Skeletal muscle satellite cell (primary cell): ENCODE results near the gene GRK3.
A peak's percentile ranks its signal among the peaks of the same experiment; 100 is the strongest.

Experiments
- H3K27me3 ChIP-seq: 2 replicates; pipeline ENCODE4 v1.7.0; 2013; ENCODE audit warnings: low read length; ENCODE audit not compliant: control insufficient read depth, insufficient read depth
- H3K36me3 ChIP-seq: 2 replicates; pipeline ENCODE4 v1.7.0; 2013; ENCODE audit warnings: mild to moderate bottlenecking, control low read depth, low read length; ENCODE audit not compliant: insufficient read depth
- H3K4me1 ChIP-seq: 2 replicates; pipeline ENCODE4 v1.7.0; 2013; ENCODE audit warnings: low read length; ENCODE audit not compliant: control insufficient read depth, insufficient read depth
- H3K4me2 ChIP-seq: 2 replicates; pipeline ENCODE4 v1.7.0; 2013; ENCODE audit warnings: mild to moderate bottlenecking, low read length
- H3K4me3 ChIP-seq: 2 replicates; pipeline ENCODE4 v1.7.0; 2013; ENCODE audit warnings: low read length
- H3K9ac ChIP-seq: 2 replicates; pipeline ENCODE4 v1.7.0; 2013; ENCODE audit warnings: mild to moderate bottlenecking, low read depth, low read length, moderate library complexity
- H3K9me3 ChIP-seq: replicated peaks from 2 replicates; pipeline ENCODE4 v1.7.0; 2013; ENCODE audit warnings: mild to moderate bottlenecking, control low read depth, low read length

GRK3 gene

DNA sequence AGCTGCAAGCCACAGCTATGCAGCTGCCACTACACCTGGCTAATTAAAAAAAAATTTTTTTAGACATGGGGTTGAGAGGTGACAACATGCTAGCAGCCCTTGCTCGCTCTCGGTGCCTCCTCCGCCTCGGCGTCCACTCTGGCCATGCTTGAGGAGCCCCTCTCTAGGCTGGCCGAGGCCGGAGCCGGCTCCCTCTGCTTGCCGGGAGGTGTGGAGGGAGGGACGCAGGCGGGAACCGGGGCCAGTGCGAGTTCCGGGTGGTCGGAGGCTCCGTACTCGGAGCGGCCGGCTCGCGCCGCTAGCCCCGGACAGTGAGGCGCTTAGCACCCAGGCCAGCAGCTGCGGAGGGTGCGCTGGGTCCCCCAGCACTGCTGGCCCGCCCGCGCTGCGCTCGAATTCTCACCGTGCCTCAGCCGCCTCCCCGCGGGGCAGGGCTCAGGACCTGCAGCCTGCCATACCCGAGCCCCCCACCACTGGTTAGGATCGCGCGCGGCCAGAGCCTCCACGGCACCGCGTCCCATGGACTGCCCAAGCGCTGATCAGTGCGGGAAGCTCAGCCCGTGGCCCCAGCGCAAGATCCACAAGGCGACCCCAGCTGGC, 188.2 kb downstream of the GRK3 start:
- Histone ChIP-seq H3K9ac (no peak overlapping the region), H3K9me3 (no peaks in the 10 kb centered on the region), H3K36me3 (peaks cover 22% of the 10 kb centered on the region), H3K4me2 (no peak overlapping the region), H3K4me1 (peaks cover 68% of the 10 kb centered on the region), H3K27me3 (no peaks in the 10 kb centered on the region), H3K4me3 (no peak overlapping the region)

DNA sequence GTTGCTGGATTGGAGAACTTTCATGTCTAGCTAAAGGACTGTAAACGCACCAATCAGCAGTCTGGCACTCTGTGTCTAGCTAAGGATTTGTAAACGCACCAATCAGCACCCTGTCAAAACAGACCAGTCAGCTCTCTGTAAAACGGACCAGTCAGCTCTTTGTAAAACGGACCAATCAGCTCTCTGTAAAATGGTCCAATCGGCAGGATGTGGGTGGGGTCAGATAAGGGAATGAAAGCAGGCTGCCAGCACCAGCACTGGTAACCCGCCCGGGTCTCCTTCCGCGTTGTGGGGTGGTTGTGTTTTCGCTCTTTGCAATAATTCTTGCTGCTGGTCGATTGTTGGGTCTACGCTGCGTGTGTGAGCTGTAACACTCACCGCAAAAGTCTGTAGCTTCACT, 188.8 kb downstream of the GRK3 start:
- Histone ChIP-seq H3K9ac (no peak overlapping the region), H3K27me3 (no peaks in the 10 kb centered on the region), H3K9me3 (no peaks in the 10 kb centered on the region), H3K4me2 (no peak overlapping the region), H3K4me1 (peaks cover 68% of the 10 kb centered on the region), H3K36me3 (peaks cover 22% of the 10 kb centered on the region), H3K4me3 (no peak overlapping the region)

DNA sequence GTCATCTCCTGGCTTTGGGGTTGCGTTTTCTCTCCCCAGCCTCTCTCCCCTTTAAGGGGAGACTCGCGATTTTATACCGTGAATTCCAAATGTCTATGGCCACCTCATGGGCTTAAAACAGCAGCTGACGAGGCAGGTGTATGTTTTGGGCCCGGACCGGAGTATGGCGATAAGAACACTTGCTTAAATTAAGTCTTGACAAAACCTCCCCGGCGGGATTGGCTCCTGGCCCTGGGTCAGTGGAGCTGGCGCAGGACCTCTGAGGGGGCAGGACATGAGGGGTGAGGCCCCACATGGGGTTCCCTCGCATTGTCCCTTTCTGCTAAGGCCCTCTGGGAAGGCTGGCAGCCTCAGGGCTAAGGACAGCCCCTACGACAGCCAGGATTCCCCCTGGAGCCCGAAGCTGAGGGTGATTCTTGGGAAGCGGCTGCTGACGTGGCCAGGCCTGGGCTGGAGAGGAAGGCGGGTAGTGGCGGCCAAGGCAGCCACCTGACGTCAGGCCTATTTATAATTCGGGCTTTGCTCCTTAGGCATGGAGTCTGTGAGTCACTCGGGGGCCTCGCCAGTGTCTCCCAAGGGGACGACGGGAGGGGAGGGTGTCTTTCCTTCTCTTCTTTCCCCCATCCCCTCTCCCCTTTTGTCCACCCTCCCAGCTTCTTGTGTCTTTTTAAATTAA, 190.2 kb downstream of the GRK3 start:
- Histone ChIP-seq H3K4me2 (peak overlapping the region; percentile 80), H3K27me3 (no peaks in the 10 kb centered on the region), H3K9ac (peak overlapping the region; percentile 90), H3K4me3 (peak overlapping the region; percentile 42), H3K36me3 (peaks cover 22% of the 10 kb centered on the region), H3K4me1 (peaks cover 68% of the 10 kb centered on the region), H3K9me3 (no peaks in the 10 kb centered on the region)

DNA sequence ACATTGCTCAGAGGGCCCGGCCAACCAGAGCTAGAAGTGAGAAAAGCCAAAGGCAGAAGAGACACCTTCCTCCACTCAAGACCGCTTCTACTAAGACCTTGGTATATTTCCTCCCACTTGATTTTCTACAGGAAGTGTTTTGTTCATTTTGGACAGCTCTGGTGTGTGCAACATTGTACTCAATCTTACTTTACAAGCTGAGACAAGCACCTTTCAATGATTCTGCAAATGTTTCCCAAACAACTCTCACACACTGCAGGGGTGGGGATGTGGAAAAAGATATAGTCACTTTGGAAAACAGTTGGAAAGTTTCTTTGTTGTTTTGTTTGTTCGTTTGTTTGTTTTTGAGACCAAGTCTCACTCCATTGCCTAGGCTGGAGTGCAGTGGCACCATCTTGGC, 193.2 kb downstream of the GRK3 start:
- Histone ChIP-seq H3K4me3 (no peak overlapping the region), H3K9me3 (no peaks in the 10 kb centered on the region), H3K36me3 (peaks cover 31% of the 10 kb centered on the region), H3K27me3 (no peaks in the 10 kb centered on the region), H3K9ac (peak overlapping the region; percentile 29), H3K4me2 (peak overlapping the region; percentile 63), H3K4me1 (peaks cover 65% of the 10 kb centered on the region)

DNA sequence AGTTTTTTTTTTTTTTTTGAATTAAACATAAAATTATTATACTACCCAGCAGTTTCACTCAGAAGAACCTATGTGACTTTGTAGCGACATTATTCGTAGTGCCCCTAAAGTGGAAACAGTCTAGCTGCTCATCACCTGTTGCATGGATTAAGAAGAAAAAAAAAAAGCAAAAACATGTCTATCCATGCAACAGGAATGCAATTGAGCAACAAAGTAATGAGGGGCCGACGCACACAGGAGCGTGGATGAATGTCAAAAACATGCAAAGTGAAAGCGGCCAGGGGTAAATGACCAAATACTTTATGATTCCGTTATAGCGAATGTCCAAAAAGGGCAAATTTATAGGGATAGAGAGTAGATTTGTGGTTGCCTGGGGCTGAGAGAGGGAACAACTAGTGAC, 193.8 kb downstream of the GRK3 start:
- no peak overlapping the region for H3K4me3 ChIP-seq
- peaks cover 38% of the 10 kb centered on the region for H3K36me3 ChIP-seq
- peak overlapping the region; percentile 29 for H3K9ac ChIP-seq
- H3K27me3 ChIP-seq, result no peaks in the 10 kb centered on the region
- no peaks in the 10 kb centered on the region for H3K9me3 ChIP-seq
- H3K4me2 ChIP-seq, result peak overlapping the region; percentile 63
- H3K4me1 ChIP-seq, result peaks cover 71% of the 10 kb centered on the region

DNA sequence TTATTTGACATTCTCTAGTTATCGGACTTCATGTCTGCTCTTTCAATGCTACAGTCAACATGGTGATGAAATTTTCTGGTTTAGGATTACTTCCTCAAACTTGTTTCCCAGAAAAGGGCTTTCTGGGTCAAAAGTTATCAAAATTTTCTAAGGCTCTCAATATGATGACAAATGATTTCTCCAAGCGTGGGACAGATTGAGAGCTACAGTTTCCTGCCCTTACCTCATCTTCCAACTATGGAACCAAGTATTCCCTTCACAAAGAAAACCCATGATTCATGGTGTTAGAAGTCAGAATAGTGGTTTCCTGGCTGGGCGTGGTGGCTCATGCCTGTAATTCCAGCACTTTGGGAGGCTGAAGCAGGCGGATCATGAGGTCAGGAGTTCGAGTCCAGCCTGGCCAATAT, 195.4 kb downstream of the GRK3 start:
- Histone ChIP-seq H3K9me3 (no peaks in the 10 kb centered on the region), H3K9ac (peak overlapping the region; percentile 29), H3K4me1 (peaks cover 63% of the 10 kb centered on the region), H3K27me3 (no peaks in the 10 kb centered on the region), H3K36me3 (peaks cover 43% of the 10 kb centered on the region), H3K4me2 (peak overlapping the region; percentile 20), H3K4me3 (no peak overlapping the region)

DNA sequence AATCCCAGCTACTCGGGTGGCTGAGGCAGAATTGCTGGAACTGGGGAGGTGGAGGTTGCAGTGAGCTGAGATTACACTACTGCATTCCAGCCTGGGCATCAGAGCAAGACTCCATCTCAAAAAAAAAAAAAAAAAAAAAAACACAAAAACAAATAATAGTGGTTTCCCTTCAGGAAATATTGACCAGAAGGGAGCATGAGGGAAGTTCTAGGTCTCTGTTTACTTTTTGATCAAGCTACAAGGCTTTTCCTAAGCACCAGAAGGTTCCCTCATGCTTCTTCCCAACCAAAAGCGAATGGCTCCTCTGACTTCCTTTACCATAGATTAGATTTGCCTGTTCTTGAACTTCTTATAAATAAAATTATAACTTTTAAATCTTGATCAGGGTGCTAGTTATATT, 195.8 kb downstream of the GRK3 start:
- H3K27me3 ChIP-seq, result no peaks in the 10 kb centered on the region
- peaks cover 58% of the 10 kb centered on the region for H3K4me1 ChIP-seq
- H3K9ac ChIP-seq, result peak overlapping the region; percentile 22
- H3K9me3 ChIP-seq, result no peaks in the 10 kb centered on the region
- H3K4me2 ChIP-seq, result no peak overlapping the region
- H3K4me3 ChIP-seq, result no peak overlapping the region
- H3K36me3 ChIP-seq, result peaks cover 46% of the 10 kb centered on the region

DNA sequence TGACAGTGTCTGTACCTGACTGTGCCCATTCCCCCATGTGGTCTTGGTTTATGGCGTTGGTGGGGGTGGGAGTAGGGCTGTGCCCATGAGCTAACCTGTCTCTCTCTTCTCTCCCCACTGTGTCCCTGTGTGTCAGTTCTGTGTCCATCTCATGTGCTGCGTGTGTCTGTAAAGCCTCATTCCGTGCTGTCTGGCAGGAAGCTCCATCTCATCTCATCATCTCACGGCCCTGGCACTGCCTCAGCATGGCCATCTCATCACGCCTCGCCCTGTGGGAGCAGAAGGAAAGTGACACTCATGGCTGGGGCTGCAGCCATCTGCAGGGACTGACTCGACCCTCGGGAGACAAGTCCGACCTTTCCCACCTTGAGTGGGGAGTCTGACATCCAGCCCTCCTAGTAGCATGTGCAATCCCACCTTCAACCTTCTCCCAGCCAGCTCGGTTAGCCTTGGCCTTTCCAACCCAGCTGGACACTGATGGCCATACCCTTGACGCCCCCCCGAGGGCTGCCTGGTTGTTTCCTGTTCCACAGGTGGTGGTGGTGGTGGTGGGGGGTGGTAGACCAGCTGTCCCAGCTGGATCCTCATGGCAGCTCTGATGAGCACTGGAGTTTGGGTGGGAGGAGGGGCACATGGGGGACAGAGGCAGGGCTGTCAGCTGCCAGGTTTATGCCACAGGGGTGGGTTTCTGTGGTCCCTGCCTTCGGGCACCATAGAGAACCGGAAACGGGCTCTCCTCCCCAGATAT, 196.5 kb downstream of the GRK3 start:
- H3K4me2 ChIP-seq, result no peak overlapping the region
- H3K4me1 ChIP-seq, result peaks cover 54% of the 10 kb centered on the region
- H3K36me3 ChIP-seq, result peaks cover 48% of the 10 kb centered on the region
- H3K4me3 ChIP-seq, result no peak overlapping the region
- H3K27me3 ChIP-seq, result no peaks in the 10 kb centered on the region
- H3K9me3 ChIP-seq, result peaks cover under 1% of the 10 kb centered on the region
- peak overlapping the region; percentile 22 for H3K9ac ChIP-seq

DNA sequence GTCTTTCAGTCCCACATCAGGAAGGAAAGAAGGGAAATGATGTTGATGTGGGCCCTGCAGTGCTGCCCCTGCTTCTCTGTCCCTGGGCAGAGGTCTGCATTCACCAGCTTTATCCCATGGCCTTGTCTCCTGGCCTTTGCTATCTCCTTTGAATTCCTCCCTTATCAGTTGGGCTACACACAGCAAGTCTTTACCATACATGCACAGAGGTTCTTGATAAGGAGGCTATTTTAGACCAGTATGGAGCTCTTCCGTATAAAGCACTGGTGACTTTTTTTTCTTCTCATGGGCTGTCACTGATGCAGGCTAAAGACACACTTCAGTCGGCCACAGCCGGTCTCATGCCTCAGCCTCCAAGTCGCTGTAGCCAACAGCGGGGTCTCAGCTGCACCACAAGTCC, 197.7 kb downstream of the GRK3 start:
- no peak overlapping the region for H3K4me3 ChIP-seq
- H3K9ac ChIP-seq, result no peak overlapping the region
- no peak overlapping the region for H3K4me2 ChIP-seq
- H3K27me3 ChIP-seq, result no peaks in the 10 kb centered on the region
- H3K9me3 ChIP-seq, result peaks cover 9% of the 10 kb centered on the region
- peaks cover 52% of the 10 kb centered on the region for H3K4me1 ChIP-seq
- H3K36me3 ChIP-seq, result peaks cover 59% of the 10 kb centered on the region

DNA sequence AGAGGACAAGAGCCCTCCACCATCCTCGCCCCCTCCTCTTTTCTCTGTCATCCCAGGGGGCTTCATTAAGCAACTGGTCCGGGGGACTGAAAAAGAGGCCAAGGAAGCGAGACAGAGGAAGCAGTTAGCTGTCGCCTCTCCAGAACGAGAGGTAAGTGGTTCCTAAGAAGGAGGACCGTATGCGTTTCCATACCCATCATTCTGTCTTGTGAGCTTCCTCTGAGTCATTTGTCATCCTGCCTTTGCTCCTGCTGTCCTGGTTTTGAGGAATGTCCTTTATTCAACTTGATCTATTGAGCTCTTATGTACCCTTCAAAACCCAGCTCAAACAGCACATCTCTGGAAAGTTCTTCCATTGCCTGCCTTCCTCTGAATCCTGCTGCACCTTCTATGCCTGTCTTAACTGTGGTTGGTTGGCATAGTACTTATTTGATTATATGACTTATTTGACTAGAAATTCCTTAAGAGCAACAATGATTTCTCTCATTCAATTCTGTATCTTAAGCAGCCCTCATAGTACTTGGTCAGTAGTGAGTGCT, 198.8 kb downstream of the GRK3 start:
- Histone ChIP-seq H3K4me1 (peaks cover 41% of the 10 kb centered on the region), H3K9ac (no peak overlapping the region), H3K27me3 (no peaks in the 10 kb centered on the region), H3K4me2 (no peak overlapping the region), H3K4me3 (no peak overlapping the region), H3K36me3 (peaks cover 71% of the 10 kb centered on the region), H3K9me3 (peaks cover 9% of the 10 kb centered on the region)

DNA sequence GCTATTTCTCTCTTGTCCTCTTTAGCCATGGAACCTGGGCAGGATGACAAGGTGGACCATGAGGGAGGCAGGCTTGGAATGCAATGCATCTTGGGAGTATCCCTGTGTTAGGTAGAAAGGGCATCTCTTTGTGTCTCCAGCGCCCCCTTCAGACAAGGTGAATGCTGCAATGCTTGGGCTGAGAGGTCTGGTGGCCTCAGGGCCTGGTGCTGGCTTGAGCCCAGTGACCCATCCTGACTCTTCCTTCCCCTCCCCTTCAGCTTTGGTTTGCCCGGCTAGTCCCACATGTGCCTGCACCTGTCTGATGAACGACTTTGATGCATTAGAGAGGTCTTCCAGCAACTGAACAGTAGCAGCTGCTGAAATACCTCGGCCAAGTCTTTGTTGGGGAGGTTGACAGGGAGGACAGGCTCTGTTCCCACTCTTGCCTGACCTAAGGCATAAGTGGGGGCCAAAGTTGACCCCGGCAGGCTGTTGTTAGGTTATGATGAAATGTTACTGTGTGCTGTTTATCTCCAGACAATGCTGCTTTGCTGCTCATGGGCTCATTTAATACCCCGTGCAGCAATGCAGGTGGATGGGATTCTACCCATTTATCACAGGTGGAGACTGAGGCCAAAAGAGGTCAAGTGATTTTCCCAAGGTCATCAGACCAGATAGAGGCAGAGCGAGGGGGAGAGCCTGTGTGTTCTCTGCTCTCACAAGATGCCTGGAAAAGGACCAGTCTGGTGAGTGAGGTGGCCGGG, 200.0 kb downstream of the GRK3 start:
- H3K9ac ChIP-seq, result no peak overlapping the region
- no peak overlapping the region for H3K4me2 ChIP-seq
- H3K9me3 ChIP-seq, result peaks cover 9% of the 10 kb centered on the region
- H3K4me1 ChIP-seq, result peaks cover 29% of the 10 kb centered on the region
- no peak overlapping the region for H3K4me3 ChIP-seq
- peaks cover 82% of the 10 kb centered on the region for H3K36me3 ChIP-seq
- no peaks in the 10 kb centered on the region for H3K27me3 ChIP-seq
